Astrocyte (in vitro differentiated cells and primary cell): ENCODE results near the gene RABL3. TPM values are rescaled to one million over a fixed set of nuclear protein-coding genes. Genes with fewer than 3 reads are reported as not detected.
"Not testable (repeated sequence)": the region's sequence is repeated elsewhere in the genome, so short reads cannot be mapped to it uniquely, and the experiment has no call there.

Source experiments
- DNase-seq: peaks from one replicate; pipeline ENCODE4 v3.0.0-alpha.2; 2010; ENCODE audit warnings: low read depth
- FAIRE-seq: peaks from 2 replicates; lab custom pipeline; 2011; peaks lifted over from hg19 to GRCh38; lab: Jason Lieb, UNC
- H2AFZ ChIP-seq: 2 replicates; pipeline ENCODE4 v1.6.0; 2012; ENCODE audit warnings: low read depth, low read length, inconsistent platforms
- H3K27ac ChIP-seq: 2 replicates; pipeline ENCODE4 v1.5.1; 2011; ENCODE audit warnings: low read depth, low read length, inconsistent platforms
- H3K27me3 ChIP-seq: 2 replicates; pipeline ENCODE4 v1.6.0; 2011; ENCODE audit warnings: low read length, inconsistent platforms; ENCODE audit not compliant: insufficient read depth
- H3K36me3 ChIP-seq: 2 replicates; pipeline ENCODE4 v1.5.1; 2011; ENCODE audit warnings: low read length, inconsistent platforms; ENCODE audit not compliant: insufficient read depth
- H3K4me1 ChIP-seq: 2 replicates; pipeline ENCODE4 v1.5.1; 2011; ENCODE audit warnings: low read length, inconsistent platforms; ENCODE audit not compliant: insufficient read depth
- H3K4me2 ChIP-seq: 2 replicates; pipeline ENCODE4 v1.6.0; 2012; ENCODE audit warnings: low read length, inconsistent platforms
- H3K4me3 ChIP-seq: 2 replicates; pipeline ENCODE4 v1.5.1; 2011; ENCODE audit warnings: low read depth, mild to moderate bottlenecking, low read length, inconsistent platforms; ENCODE audit not compliant: insufficient read depth
- H3K79me2 ChIP-seq: 2 replicates; pipeline ENCODE4 v1.6.0; 2012; ENCODE audit warnings: mild to moderate bottlenecking, low read length, inconsistent platforms; ENCODE audit not compliant: insufficient read depth
- H3K9ac ChIP-seq: 2 replicates; pipeline ENCODE4 v1.6.0; 2012; ENCODE audit warnings: mild to moderate bottlenecking, low read length, inconsistent platforms
- H3K9me3 ChIP-seq: 2 replicates; pipeline ENCODE4 v1.5.1; 2012; ENCODE audit warnings: low read depth, mild to moderate bottlenecking, low read length, inconsistent platforms; ENCODE audit not compliant: insufficient read depth
- H4K20me1 ChIP-seq: 2 replicates; pipeline ENCODE4 v1.6.0; 2012; ENCODE audit warnings: low read length, inconsistent platforms; ENCODE audit not compliant: insufficient read depth
- H3K27ac Mint-ChIP-seq: one replicate; pipeline ENCODE4 v1.8.0; 2021; ENCODE audit warnings: mild to moderate bottlenecking, mixed read lengths; ENCODE audit not compliant: unreplicated experiment
- H3K27me3 Mint-ChIP-seq: one replicate; pipeline ENCODE4 v1.8.0; 2021; ENCODE audit warnings: low read depth, mixed read lengths; ENCODE audit not compliant: unreplicated experiment
- H3K36me3 Mint-ChIP-seq: one replicate; pipeline ENCODE4 v1.8.0; 2021; ENCODE audit warnings: low read depth, mixed read lengths; ENCODE audit not compliant: unreplicated experiment
- H3K4me1 Mint-ChIP-seq: one replicate; pipeline ENCODE4 v1.8.0; 2021; ENCODE audit warnings: low read depth, mixed read lengths; ENCODE audit not compliant: unreplicated experiment
- H3K4me3 Mint-ChIP-seq: one replicate; pipeline ENCODE4 v1.8.0; 2021; ENCODE audit warnings: mild to moderate bottlenecking, moderate library complexity, mixed read lengths; ENCODE audit not compliant: unreplicated experiment
- H3K9me3 Mint-ChIP-seq: one replicate; pipeline ENCODE4 v1.8.0; 2021; ENCODE audit warnings: mild to moderate bottlenecking, mixed read lengths; ENCODE audit not compliant: unreplicated experiment
- CTCF ChIP-seq: IDR thresholded peaks from 2 replicates; pipeline ENCODE4 v1.5.1; 2011; ENCODE audit warnings: low read depth, mild to moderate bottlenecking, inconsistent platforms, low read length, moderate library complexity; ENCODE audit not compliant: insufficient read depth
- EZH2 ChIP-seq: IDR thresholded peaks from 2 replicates; pipeline ENCODE4 v1.6.1; 2012; ENCODE audit warnings: mild to moderate bottlenecking, low read length, inconsistent platforms; ENCODE audit not compliant: insufficient read depth
- total RNA-seq: library from RNA; stranded (reverse); gene quantifications from 2 replicates; pipeline ENCODE4 v1.2.1, GENCODE V29; 2021

RABL3 gene
- total RNA-seq, 1 donor from 2014 or later = 16.8 TPM

GRCh38 chr3:120763601-120764000 lies 21.3 kb upstream of the RABL3 start:
- H3K4me1 ChIP-seq = peaks cover 6% of the 10 kb centered on the region
- peaks cover 7% of the 10 kb centered on the region for H3K9me3 Mint-ChIP-seq
- H3K79me2 ChIP-seq = peaks cover 73% of the 10 kb centered on the region
- H3K4me3 Mint-ChIP-seq = no peak overlapping the region
- H3K27ac Mint-ChIP-seq = peak overlapping the region; percentile 44
- no peak overlapping the region for H3K4me2 ChIP-seq
- H3K36me3 Mint-ChIP-seq = peaks cover 9% of the 10 kb centered on the region
- H3K4me3 ChIP-seq = no peak overlapping the region
- FAIRE-seq = no peak
- no peaks in the 10 kb centered on the region for H3K27me3 ChIP-seq
- H3K4me1 Mint-ChIP-seq = peaks cover 40% of the 10 kb centered on the region
- H3K9ac ChIP-seq = no peak overlapping the region
- no peak for DNase-seq
- no peaks in the 10 kb centered on the region for H3K9me3 ChIP-seq
- H3K27ac ChIP-seq = no peak overlapping the region
- no peak overlapping the region for H2AFZ ChIP-seq
- no peaks in the 10 kb centered on the region for H3K27me3 Mint-ChIP-seq
- no peaks in the 10 kb centered on the region for H3K36me3 ChIP-seq
- peaks cover 5% of the 10 kb centered on the region for H4K20me1 ChIP-seq
- TF ChIP-seq EZH2 (no peak), CTCF (no peak)

GRCh38 chr3:120762615-120763014 lies 20.3 kb upstream of the RABL3 start:
- no peak for TF ChIP-seq CTCF
- TF ChIP-seq EZH2 = no peak
- H3K27me3 ChIP-seq = no peaks in the 10 kb centered on the region
- H3K4me2 ChIP-seq = no peak overlapping the region
- peaks cover 12% of the 10 kb centered on the region for H3K36me3 Mint-ChIP-seq
- DNase-seq (peak; percentile 39), FAIRE-seq (no peak)
- H4K20me1 ChIP-seq = peaks cover 5% of the 10 kb centered on the region
- peak overlapping the region; percentile 30 for H3K27ac Mint-ChIP-seq
- H3K4me1 ChIP-seq = peaks cover 6% of the 10 kb centered on the region
- no peak overlapping the region for H3K4me3 Mint-ChIP-seq
- no peaks in the 10 kb centered on the region for H3K27me3 Mint-ChIP-seq
- H3K79me2 ChIP-seq = peaks cover 72% of the 10 kb centered on the region
- H3K27ac ChIP-seq = no peak overlapping the region
- H3K9ac ChIP-seq = no peak overlapping the region
- H3K9me3 Mint-ChIP-seq = peaks cover 7% of the 10 kb centered on the region
- H3K4me3 ChIP-seq = no peak overlapping the region
- H3K36me3 ChIP-seq = no peaks in the 10 kb centered on the region
- H2AFZ ChIP-seq = no peak overlapping the region
- H3K4me1 Mint-ChIP-seq = peaks cover 34% of the 10 kb centered on the region
- H3K9me3 ChIP-seq = no peaks in the 10 kb centered on the region

DNA sequence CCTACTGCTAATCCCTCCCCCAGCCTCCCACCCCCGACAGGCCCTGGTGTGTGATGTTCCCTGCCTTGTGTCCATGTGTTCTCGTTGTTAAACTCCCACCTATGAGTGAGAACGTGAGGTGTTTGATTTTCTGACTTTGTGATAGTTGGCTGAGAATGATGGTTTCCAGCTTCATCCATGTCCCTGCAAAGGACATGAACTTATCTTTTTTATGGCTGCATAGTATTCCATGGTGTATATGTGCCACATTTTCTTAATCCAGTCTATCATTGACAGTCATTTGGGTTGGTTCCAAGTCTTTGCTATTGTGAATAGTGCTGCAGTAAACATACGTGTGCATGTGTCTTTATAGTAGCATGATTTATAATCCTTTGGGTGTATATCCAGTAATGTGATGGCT lies 16.2 kb upstream of the RABL3 start:
- H3K27ac ChIP-seq, H3K9me3 ChIP-seq, H3K4me3 ChIP-seq, H3K27me3 Mint-ChIP-seq, H3K4me1 ChIP-seq, H3K27ac Mint-ChIP-seq, H3K27me3 ChIP-seq, H3K9me3 Mint-ChIP-seq, H2AFZ ChIP-seq, H3K9ac ChIP-seq, H3K4me3 Mint-ChIP-seq, FAIRE-seq, H4K20me1 ChIP-seq, H3K36me3 ChIP-seq, DNase-seq, H3K4me2 ChIP-seq: not testable (repeated sequence)
- Mint-ChIP-seq H3K36me3 (peaks cover 12% of the 10 kb centered on the region), H3K4me1 (peaks cover 12% of the 10 kb centered on the region)
- H3K79me2 ChIP-seq = peaks cover 69% of the 10 kb centered on the region
